Kasumi-1 (cell line): ENCODE data around the gene AJM1.
"Not testable (repeated sequence)": the region's sequence is repeated elsewhere in the genome, so short reads cannot be mapped to it uniquely, and the experiment has no call there.

ENCODE experiments used
- DNase-seq, 2 experiments: peaks; one replicate each; lab custom pipeline; 2025; lab: John Stamatoyannopoulos, UW

The AJM1 gene

GRCh38 chr9:136856541-136857141 is 14.4 kb downstream of the AJM1 start:
- no peak for DNase-seq

GRCh38 chr9:136857166-136857565 is 14.9 kb downstream of the AJM1 start:
- DNase-seq, result no peak

GRCh38 chr9:136857581-136858412 is 15.5 kb downstream of the AJM1 start:
- DNase-seq, result no peak

GRCh38 chr9:136858452-136858843 is 16.2 kb downstream of the AJM1 start:
- no peak for DNase-seq

GRCh38 chr9:136858844-136859757 is 16.8 kb downstream of the AJM1 start:
- no peak for DNase-seq

GRCh38 chr9:136860529-136860928 is 18.3 kb downstream of the AJM1 start:
- no peak for DNase-seq

GRCh38 chr9:136860933-136861873 is 18.9 kb downstream of the AJM1 start:
- no peak for DNase-seq

GRCh38 chr9:136861874-136862457 is 19.7 kb downstream of the AJM1 start:
- DNase-seq, result no peak

- DNase-seq, result no peak
Measured at GRCh38 chr9:136862849-136863622, 20.8 kb downstream of the AJM1 start.

- DNase-seq, result no peak
Measured at GRCh38 chr9:136863623-136864273, 21.5 kb downstream of the AJM1 start.

GRCh38 chr9:136865041-136865767 is 22.9 kb downstream of the AJM1 start:
- DNase-seq, result no peak

GRCh38 chr9:136865768-136866103 is 23.5 kb downstream of the AJM1 start:
- DNase-seq, result no peak

GRCh38 chr9:136866898-136867421 is 24.7 kb downstream of the AJM1 start:
- DNase-seq, result not testable (repeated sequence)

- no peak for DNase-seq
Measured at GRCh38 chr9:136867480-136867879, 25.2 kb downstream of the AJM1 start.

GRCh38 chr9:136867917-136868316 is 25.6 kb downstream of the AJM1 start:
- no peak for DNase-seq

GRCh38 chr9:136868644-136869043 is 26.4 kb downstream of the AJM1 start:
- DNase-seq, result no peak

- DNase-seq, result not testable (repeated sequence)
Measured at GRCh38 chr9:136869611-136870010, 27.3 kb downstream of the AJM1 start.

- no peak for DNase-seq
Measured at GRCh38 chr9:136875155-136875554, 32.9 kb downstream of the AJM1 start.

GRCh38 chr9:136876476-136876875 is 34.2 kb downstream of the AJM1 start:
- DNase-seq, result no peak
